Activated CD4-positive, CD25-positive, alpha-beta regulatory T cell treated with anti-CD3 and anti-CD28 coated beads, Interleukin-2, amount 50 U/mL, for 16 hours (primary cell): ENCODE data around the gene EMC8.
A peak's percentile ranks its signal among the peaks of the same experiment; 100 is the strongest.
"Not testable (repeated sequence)": the region's sequence is repeated elsewhere in the genome, so short reads cannot be mapped to it uniquely, and the experiment has no call there.

ENCODE experiments used
- DNase-seq: peaks from one replicate; pipeline ENCODE4 v3.0.0-alpha.2; 2020; ENCODE audit warnings: low read depth, low spot score

Gene EMC8

GRCh38 chr16:85835227-85835751 lies 35.9 kb upstream of the EMC8 start:
- no peak for DNase-seq

GRCh38 chr16:85834741-85835140 lies 35.4 kb upstream of the EMC8 start:
- no peak for DNase-seq

- no peak for DNase-seq
These were observed 34.0 kb upstream of the EMC8 start for GRCh38 chr16:85833219-85833920.

- no peak for DNase-seq
These were observed 33.4 kb upstream of the EMC8 start for GRCh38 chr16:85832570-85833218.

GRCh38 chr16:85830821-85831220 lies 31.5 kb upstream of the EMC8 start:
- no peak for DNase-seq

GRCh38 chr16:85829751-85830445 lies 30.6 kb upstream of the EMC8 start:
- DNase-seq, result no peak

- no peak for DNase-seq
These were observed 29.9 kb upstream of the EMC8 start for GRCh38 chr16:85829171-85829719.

- no peak for DNase-seq
These were observed 28.8 kb upstream of the EMC8 start for GRCh38 chr16:85828166-85828565.

GRCh38 chr16:85826686-85827247 lies 27.4 kb upstream of the EMC8 start:
- DNase-seq, result no peak

- no peak for DNase-seq
These were observed 26.0 kb upstream of the EMC8 start for GRCh38 chr16:85825326-85825725.

GRCh38 chr16:85824161-85825135 lies 25.1 kb upstream of the EMC8 start:
- no peak for DNase-seq

GRCh38 chr16:85823328-85823920 lies 24.1 kb upstream of the EMC8 start:
- DNase-seq, result no peak

GRCh38 chr16:85822145-85822544 lies 22.8 kb upstream of the EMC8 start:
- DNase-seq, result no peak

- DNase-seq, result peak; percentile 49
These were observed 22.2 kb upstream of the EMC8 start for GRCh38 chr16:85821390-85822135.

GRCh38 chr16:85820604-85821372 lies 21.4 kb upstream of the EMC8 start:
- DNase-seq, result no peak

GRCh38 chr16:85819771-85820170 lies 20.4 kb upstream of the EMC8 start:
- no peak for DNase-seq

- peak; percentile 63 for DNase-seq
These were observed 19.9 kb upstream of the EMC8 start for GRCh38 chr16:85819245-85819644.

- not testable (repeated sequence) for DNase-seq
These were observed 17.9 kb upstream of the EMC8 start for GRCh38 chr16:85817195-85817594.

GRCh38 chr16:85816159-85816558 lies 16.8 kb upstream of the EMC8 start:
- no peak for DNase-seq
